Ecto neural progenitor cell (in vitro differentiated cells): ENCODE results near the gene BABAM2.

Source experiments
- DNase-seq: peaks from one replicate; pipeline ENCODE4 v3.0.0-alpha.2; 2018; ENCODE audit warnings: low spot score

BABAM2 gene

DNA sequence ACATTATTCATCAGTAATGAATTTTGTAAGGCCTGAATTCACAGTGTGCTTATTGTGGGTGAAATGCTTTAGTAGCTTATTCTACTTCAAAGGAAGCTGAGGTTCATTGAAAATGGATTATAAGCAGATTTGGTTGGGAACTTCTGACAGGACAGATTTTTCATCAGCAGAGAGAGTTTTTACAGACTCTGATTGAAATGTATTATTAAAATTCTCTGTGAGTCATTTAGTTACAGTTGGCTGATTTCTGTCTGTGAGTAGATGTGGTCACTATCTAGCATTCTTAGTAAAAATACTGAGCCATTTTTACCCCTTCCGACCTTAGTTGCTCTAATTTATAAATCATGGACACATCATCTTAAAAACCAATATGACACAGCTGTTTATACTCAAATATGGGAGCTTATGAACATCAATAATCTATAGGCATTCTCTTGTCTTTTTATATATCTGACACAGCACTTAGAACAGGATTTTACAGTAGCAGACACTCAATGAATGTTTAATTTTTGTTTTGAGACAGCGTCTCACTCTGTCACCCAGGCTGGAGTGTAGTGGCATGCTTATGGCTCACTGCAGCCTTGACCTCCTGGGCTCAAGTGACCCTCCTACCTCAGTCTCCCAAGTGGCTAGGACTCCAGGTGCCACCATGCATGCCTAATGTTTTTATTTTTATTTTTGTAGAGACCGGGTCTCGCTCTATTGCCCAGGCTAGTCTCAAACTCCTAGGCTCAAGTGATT, 239.6 kb downstream of the BABAM2 start:
- DNase-seq = no peak

DNA sequence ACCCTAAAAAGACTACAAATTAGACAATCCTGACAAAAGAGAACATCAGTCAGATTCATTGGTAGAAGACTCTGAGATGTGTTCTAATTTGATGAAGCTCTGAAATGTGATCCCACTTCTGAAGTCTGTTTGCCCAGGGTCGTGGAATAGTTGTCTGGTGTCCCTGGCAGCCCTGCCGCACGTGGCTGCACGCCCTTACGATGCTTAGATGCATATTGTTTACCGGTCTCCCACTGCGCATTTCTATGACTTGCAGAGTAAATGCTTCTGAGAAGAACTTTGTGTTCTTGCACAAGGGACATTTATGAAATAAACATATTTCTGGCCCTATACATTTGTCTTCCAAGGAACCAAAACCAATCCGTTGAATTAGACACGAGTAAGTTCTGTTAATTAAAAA, 243.2 kb downstream of the BABAM2 start:
- DNase-seq = no peak

DNA sequence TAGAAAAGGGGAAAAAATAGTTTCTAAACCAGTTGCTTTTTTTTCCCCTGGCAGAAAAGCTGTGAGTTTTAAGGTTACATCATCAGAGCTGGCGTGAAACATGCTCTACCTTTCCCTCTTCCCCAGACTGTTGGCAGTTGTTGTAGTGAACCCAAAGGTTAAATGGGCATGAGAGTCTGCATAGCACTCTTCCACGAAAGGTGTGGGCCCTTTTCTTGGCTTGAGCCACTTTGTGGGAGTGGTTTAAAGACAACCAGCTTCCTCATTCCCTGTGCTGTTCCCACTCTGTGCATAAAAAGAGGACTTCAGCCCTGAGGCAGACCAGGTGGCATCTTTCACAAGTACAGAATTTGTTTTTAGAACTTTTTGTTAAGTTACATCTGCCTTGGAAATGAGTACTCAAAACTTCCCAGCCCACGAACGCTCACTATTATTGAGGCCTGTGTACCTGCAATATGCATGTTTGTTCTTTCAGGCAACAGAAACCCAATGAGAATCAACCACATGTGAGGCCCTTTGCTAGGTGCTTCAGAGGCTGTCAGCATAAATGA, 243.8 kb downstream of the BABAM2 start:
- no peak for DNase-seq

DNA sequence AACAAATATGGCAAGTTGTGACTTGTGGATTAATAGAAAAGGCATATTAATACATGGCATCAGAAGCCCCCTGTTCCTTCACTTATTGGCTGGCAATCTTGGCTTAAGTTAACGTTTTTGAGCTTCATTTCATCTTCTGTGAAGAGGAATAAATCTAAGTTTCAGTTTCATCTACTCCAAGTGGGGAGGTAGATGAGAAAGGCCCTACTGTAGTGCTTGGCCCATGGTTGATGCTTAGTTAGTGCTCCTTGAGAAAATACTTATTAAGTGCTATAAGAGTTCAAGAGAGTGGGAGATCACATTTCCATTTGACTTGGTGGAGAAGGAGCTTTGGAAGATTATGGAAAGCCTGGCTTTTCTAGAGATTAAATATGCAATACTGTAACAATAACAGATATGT, 244.3 kb downstream of the BABAM2 start:
- DNase-seq = no peak

DNA sequence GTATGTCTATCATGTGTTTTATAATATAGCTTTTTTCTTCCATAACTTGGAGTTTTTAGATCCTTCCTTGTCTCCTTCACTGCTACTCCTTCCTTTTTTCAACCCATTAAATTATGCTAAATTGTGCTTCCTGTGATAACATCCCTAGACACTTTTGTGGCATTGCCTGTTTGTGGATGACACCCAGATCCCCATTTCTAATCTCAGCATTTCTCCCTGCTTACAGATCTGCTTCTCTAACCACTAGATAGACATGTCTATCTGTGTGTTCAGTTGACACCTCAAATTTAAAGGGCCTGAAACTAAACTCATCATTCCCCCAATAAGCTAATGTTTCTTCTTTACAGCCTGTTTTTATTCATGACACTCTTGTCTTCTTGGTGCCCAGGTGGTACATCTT, 244.8 kb downstream of the BABAM2 start:
- no peak for DNase-seq

DNA sequence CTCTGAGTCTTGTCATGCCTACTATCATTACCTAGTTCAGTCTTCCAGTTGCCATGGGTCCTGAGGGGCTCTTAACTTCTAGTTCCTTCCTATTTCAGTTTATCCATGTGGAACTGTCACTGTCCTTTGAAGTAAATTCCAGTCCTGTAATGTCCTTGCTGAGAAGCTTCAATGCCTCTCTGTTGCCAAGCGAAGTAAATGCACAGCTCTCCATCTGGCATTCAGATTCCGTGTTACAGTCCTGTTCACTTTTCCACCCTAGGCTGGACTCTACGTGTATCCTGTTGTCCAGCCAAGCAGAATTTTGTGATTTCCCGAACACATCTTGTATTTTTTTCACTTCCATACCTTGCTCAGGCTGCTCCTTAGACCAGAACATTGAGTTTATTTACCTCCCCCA, 245.3 kb downstream of the BABAM2 start:
- no peak for DNase-seq

DNA sequence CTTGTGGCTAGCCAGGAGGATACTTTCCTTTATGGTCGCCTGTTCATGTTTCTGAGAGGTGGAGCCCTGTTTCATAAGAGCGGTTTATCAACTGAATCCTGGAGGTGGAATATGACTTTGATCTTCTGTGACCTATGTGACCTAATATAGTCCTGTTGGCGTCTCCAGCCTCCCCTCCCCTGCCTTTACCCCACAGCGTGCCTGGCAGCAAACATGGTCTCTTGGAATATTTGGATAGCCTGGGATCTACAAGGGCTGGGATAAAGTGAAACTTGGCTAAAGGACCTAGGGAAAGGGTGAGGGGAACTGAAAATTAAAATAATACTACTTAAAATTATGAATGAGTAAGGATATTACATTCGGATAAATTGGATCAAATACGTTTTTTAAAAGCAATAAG, 246.0 kb downstream of the BABAM2 start:
- DNase-seq = no peak

DNA sequence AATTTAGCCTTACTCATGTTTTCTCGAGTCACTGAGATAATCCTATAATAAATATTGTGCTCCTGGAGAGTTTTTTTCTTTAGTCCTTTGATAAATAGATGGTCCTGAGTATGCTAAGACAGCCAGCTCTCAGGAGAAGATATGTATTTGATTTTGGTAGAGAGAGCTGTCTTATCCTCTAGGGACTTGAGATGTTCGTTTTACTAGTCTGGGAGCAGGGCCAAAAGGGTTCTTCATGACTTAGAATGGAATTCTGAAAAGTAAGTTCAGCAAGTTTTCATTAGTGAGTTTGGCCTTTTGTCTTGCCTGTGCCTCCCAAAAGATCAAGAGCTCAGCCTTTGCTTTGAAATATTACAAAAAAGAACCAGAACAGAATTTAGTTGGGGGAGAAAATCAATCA, 246.7 kb downstream of the BABAM2 start:
- no peak for DNase-seq

DNA sequence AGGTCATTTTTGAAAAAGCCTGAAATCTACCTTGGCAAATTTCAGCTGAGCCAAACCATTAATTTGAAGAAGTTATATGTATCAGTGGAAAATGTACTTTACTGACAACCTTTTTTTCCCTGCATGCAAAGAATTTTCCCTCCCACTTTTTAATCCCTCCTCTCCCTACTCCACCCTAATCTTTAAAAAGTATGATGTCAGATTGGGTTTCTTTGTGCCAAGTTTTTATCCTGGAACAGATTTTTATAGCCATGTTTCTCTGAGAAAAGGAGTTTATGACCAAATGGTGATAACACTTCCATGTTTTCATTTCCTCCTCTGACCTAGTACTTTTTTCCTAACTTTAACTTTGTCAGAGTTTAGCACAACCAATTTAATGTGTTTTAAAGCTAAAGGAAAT, 251.9 kb downstream of the BABAM2 start:
- DNase-seq = no peak

DNA sequence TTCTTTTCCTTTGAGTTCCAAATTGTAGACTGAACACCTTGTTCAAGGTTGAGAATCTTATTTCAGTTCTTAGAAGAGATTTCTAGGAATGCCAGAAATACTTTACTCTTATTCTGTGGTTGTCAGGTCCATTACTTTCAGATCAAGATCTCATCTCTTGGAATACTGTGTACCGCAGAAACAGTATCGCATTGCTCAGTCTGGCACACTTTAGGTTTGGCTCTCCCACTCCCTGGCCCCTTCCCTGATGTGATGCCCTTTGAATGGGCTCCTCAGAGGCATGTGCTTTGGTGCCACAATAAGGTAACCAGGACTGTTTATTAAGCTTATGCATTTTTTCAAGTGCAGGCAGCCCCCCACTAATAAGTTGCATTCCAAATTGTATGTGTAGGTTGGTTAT, 257.5 kb downstream of the BABAM2 start:
- DNase-seq = no peak

DNA sequence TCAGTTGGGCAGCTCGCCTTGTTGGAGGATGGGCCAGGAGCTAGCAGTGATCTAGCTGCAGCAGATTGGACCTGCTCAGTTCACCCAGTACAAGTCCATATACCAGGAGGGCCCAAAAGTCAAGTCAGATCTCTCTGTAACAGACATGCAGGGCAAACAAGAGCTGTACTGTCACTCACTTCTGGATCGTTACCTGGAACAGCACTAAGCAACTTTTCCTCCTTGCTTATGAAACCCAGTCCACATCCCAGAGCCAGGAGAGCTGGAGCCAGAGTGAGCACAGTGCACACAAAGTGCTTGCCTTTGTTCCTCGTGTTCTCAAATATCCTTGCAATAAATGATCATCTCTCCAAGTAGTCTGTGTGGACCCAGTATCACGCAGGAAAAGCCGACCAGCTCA, 258.0 kb downstream of the BABAM2 start:
- no peak for DNase-seq

DNA sequence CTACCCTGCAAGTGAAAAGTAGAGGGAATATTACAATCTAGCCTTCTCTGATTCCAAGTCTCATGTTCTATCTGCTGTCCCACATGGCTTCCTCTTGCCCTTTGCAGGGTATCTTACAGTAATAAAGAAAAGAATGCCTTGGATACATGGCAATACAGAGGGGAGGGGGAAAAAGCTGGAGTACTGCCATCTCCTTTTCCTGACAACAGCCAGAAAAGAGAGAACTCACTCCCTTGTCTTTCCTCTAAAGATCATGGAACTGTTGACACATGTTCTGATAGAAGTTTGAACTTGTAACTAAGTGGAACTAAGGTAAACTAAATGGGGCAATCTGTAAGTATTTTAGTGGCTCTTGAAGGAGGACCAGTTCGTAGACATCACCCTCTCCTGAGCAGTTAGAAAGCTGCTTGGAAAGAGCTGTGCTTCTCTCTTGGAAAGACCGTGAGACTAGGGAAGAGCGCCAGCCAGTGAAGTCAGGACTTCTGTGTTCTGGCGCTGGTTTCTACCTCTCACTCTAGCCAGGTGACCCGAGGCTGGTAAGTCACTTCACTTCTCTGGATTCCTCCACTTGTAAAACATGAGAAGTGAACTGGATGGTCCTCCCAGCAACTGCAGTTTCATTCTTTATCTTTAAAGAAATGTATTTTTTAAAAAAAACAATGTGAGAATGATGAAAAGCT, 259.8 kb downstream of the BABAM2 start:
- DNase-seq = no peak

DNA sequence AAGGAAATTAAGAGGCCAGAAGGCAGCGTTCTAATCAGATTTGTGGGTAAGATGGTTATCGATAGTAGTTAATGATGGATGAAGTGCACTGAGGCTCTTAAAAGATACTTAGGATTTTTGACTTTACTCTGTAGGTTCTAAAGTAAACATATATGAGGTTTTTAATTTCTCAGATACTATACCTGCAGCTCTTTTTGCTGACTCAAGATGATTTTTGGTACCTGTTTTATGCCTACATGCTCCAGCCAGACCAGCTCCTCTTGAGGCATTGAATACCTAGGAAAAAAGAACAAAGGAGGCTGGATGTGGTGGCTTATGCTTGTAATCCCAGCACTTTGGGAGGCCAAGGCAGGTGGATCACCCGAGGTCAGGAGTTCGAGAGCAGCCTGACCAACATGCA, 260.5 kb downstream of the BABAM2 start:
- no peak for DNase-seq

DNA sequence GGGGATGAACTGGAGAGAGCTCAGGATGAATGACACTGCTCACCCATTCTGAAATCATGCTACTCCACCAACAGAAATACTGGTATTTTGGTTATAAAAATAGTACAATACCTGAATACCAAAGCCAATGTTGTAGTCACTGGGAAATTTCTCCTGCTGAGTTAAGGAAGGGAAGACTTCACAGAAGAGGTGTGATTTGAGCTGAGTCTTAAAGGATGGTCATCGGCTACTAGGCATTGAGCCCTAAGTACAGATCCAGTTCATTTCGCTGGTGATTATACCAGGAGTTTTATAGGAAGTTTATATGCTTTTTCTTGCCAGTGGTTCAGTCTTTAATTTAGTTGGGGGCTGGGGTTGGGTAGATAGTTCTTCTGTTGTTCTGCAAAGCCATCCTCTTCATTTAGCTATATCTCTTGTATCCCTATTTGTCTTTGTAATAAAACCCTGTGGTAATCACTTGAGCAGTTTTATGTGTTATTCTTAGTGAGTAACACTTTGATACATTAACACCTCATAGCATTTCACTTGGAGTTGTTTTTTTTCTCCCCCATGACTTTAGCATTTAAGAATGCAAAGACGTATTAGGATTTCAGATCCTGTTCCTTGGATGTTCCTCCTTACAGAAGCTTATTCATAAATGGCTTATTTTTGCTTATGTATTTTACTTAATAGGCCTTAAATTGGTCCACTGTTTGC, 262.2 kb downstream of the BABAM2 start:
- DNase-seq = no peak

DNA sequence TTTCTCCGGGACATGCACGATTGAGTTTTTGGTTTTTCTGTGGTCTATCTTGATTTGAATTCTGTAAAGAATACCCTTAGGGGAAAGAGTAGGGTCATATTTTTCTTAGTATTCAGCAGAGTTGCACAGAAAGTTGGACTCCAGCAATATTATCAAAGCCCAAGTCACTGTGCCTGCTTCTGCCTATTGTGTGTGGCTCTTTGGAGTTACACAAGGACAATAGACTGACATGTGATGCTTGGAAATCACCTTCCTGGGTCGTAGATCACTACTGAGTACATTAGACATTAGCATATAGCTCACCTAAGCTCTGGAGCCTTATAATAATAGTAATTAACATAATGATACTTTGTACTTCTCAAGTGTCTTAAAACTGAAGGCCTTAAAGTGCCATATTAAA, 263.3 kb downstream of the BABAM2 start:
- no peak for DNase-seq

DNA sequence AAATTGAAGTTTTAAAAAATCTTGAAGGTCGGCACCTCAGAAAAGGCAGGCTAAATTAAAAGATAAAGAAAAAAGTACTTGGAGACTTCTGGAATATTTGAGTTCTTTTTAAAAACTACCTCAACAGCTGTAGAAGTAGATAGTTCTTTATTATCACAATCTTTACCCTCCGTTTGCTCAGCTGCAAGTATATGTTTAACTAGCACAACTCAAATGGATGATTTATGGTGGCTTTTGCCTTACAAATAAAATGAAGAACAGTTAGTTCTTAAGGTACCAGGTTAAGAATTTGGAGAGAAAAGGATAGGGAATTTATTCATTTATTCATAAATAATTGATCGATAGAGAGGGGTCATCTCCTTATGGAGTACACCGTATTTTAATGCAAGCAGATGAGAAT, 264.6 kb downstream of the BABAM2 start:
- no peak for DNase-seq

DNA sequence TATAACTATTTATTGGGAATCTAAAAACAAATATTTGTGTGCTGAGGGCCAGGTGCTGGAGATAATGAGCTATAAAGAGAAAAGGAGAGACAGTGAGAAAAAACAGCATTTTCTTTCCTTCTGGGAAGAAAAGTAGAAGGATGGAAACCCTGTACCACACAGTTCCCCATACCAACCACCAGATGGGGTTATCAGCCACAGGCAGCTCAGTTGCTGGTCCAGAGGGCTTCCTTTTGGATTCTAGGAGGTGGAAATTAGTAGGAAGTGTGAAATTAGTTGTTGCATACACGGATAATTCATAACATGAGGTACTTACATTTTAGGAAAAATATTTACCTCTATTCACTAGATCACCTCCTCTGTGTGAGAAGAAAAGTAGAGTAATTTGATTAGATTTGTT, 265.1 kb downstream of the BABAM2 start:
- DNase-seq = no peak

DNA sequence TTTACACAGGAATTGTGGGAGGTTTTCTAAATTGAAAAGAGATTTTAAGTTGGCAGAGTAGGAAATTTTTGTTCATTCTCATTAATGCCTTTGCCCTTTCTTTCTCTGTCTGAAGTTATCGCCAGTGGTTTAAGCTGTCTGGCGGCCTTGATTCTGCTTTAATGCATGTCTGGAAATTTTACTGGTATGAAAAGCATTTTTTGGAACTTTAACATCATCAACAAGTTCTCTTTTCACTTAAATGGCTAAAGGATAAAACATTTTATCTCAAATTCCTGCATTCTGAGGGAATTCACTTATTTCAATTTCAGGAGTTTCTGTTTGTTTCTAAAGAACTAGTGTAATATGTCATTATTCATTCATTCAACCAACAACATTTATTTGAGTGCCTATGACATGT, 268.3 kb downstream of the BABAM2 start:
- no peak for DNase-seq

DNA sequence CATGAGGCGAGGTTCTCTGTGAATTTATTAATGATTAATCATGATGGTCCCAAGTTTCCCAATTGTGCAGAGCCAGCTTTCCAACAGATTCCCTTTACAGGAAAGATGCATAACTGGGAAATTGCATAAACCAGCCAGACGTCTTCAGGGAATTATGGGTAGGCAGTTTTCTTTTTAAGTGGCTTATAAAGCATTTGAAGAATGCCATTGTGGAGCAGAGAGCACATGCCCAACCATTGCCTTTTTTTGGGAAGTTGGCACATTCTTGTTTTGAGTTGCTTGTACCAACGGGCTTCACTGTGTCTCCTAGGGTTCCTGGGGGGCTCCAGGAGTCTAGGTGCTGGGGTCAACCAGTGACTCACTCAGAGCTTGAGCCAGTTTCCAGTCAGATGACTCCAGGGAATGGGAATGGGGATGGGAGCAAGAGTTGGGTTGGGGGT, 270.5 kb downstream of the BABAM2 start:
- no peak for DNase-seq

DNA sequence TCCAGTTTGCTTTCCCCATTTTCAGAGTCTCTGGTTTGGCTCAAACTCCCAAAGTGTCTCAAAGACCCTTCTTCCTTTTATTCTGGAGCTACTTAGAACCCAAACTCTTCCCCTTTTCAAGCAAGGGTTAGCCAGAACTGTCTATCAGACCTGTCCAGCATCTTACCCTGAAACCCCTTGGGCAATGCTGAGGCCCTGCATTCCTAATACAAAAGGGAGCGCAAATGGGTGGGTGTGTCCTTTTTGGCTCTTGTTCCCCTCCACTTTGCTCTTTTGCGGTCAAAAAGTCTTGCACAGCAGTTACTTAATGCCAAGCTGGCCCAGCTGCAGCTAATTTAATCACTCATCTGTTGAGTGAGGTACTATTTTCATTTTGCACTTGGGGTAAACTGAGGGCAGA, 270.9 kb downstream of the BABAM2 start:
- no peak for DNase-seq

DNA sequence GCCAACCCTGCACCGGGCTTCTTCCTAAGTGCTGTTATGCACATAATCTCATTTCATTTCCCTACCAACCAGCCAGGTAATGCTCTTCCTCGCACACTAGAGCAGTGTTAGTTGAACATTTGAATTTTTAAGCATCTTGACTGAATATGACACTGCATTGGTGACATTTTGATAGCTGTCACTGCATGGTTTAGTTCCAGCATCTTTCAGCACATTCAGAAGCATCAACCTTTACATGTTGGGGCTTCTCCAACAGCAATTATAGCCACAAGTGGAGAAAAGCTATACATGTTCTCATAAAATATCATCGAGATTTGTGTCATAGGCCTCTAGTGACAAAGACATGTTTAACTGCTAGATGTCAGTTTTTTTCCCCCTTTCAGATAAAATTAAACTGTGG, 272.0 kb downstream of the BABAM2 start:
- DNase-seq = no peak

DNA sequence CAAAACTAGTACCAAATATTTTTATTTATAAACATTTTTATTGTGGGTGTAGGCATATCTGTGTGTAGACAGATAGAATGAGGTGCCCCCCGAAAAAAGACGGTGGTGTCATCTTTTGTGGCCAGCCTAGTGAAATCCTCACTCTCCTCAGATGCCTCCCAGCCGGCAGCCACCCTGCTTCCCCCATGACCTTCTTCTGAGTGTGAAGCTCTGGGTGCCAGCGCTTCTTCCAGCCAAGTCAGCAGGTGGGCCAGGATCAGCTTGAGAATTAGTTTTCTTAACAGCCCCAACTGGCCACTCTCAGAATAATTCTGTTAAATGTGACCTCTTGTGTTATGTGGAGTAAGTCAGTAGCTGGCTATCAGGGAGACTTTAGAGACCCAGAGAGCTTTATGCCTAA, 272.5 kb downstream of the BABAM2 start:
- no peak for DNase-seq

DNA sequence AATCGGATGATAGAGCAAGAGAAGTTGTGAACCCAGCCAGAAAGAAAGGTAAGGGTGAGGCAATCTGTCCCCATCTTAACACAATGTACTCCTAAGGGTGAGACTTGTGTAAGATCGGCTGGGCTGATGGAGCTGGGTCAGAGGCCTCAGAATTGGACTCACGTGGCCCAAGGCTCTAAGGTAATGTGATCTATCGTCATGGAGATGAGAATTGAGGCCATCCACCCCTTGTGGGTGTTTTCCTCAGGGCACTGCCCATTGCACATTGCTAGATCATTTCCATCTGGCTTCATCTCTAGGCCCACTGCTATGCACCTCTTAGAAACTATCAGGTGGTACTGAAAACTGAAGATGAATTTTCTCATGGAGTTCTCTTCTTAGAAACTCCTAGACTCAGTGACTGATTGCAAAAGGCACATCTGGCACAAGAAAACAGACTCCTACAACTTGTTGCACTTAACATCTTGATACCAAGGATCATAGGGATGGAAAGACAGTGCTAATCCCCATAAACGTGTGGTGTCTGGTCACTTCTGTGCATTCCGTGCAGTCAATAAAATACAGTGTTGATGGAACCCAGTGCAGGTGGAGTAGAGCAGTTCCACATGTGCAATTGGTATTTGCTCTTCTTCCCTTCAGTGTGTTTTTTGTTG, 273.2 kb downstream of the BABAM2 start:
- no peak for DNase-seq
